ENCODE measurements around the gene ZSCAN31. TPM values are rescaled to one million over a fixed set of nuclear protein-coding genes. Genes with fewer than 3 reads are reported as not detected.
A peak's percentile ranks its signal among the peaks of the same experiment; 100 is the strongest.

ZSCAN31 gene
- total RNA-seq, 4 donors from 2014 or later = 17.2 to 70.1 (median 57.5) TPM

DNA sequence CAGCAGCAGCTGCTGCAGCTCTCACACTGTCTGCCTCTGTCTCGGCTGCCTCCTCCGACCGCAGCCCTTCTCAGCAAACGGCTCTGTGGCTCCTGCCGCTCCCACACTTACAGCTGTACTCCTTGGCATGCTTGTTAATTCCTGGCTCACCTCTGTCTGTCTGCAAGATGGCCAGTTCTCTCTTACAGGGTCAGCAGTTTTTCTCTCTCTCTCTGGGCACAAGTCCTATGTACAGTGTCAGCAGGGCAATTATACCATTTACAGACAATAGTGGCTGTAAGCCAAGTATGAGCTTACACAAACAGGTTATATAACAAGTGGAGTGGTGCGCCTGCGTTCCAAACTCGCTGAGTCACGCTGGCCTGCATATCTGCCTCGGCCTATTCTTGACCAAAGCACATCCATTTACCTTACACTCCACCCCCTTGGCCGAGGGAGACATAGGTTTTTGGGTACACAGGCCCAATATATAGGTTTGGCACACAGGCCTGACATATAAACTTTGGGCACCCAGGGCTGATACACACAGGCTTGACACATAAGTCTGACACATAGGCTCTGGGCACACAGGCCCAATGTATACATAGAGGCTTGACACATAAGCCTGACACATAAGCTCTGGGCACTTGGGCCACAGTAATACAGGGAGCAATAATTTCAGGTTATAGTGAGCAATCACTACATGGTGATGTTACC lies 18.2 kb upstream of the ZSCAN31 start:
- Histone ChIP-seq H3K27ac (peak overlapping the region; percentile 3 to 91 (median 91)), H3K4me1 (peaks cover 8 to 33% of the 10 kb centered on the region in 2 donors), H3K27me3 (no peaks in the 10 kb centered on the region), H3K36me3 (no peaks in the 10 kb centered on the region), H3K9me3 (no peaks in the 10 kb centered on the region), H3K4me3 (replicated peaks in 1 of 3) (peak overlapping the region in 1 of 3 donors; percentile 13)
- peak in 1 of 2 donors; percentile 34 for TF ChIP-seq POLR2A (IDR thresholded peaks at IDR 0.05)
- TF ChIP-seq, protein P1, sequence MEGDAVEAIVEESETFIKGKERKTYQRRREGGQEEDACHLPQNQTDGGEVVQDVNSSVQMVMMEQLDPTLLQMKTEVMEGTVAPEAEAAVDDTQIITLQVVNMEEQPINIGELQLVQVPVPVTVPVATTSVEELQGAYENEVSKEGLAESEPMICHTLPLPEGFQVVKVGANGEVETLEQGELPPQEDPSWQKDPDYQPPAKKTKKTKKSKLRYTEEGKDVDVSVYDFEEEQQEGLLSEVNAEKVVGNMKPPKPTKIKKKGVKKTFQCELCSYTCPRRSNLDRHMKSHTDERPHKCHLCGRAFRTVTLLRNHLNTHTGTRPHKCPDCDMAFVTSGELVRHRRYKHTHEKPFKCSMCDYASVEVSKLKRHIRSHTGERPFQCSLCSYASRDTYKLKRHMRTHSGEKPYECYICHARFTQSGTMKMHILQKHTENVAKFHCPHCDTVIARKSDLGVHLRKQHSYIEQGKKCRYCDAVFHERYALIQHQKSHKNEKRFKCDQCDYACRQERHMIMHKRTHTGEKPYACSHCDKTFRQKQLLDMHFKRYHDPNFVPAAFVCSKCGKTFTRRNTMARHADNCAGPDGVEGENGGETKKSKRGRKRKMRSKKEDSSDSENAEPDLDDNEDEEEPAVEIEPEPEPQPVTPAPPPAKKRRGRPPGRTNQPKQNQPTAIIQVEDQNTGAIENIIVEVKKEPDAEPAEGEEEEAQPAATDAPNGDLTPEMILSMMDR (IDR thresholded peaks at IDR 0.05) = no peak
- DNase-seq = peak; percentile 27 to 51
- intact Hi-C loops (cut with DNase I) = loop anchor here (10.0 kb wide), 1 partner anchor 89 kb away; the partner anchor contains the start of gene ZSCAN26
- 61 to 62% methylated on average over 11 of the region's 11 CpGs for WGBS, 2 donors

DNA sequence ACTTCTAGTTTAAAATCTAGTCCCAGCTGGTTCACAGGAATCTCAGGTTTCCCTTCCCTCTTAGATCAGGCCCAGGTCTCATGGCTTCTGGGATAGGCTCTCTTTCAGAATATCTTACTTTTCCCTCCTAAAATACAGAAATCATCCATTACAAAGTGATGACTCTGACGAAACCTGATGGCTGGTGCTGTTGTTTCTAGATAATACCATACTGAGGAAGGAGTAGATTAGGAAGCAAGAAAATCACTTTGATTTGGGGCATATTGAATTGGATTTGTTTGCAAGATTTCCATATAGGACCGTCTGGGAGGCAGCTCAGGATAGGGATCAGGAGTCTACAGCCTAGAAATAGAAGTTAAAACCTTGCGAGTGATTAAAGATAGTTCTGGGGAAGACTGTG lies 17.4 kb upstream of the ZSCAN31 start:
- Histone ChIP-seq H3K27ac (peak overlapping the region in 2 of 3 donors; percentile 23 to 91), H3K27me3 (no peaks in the 10 kb centered on the region), H3K4me3 (replicated peaks in 1 of 3) (peak overlapping the region in 1 of 3 donors; percentile 13), H3K9me3 (no peaks in the 10 kb centered on the region), H3K36me3 (no peaks in the 10 kb centered on the region), H3K4me1 (peaks cover 8 to 33% of the 10 kb centered on the region in 2 donors)
- intact Hi-C loops (cut with DNase I) = loop anchor here (10.0 kb wide), 1 partner anchor 89 kb away; the partner anchor contains the start of gene ZSCAN26
- no peak for DNase-seq
- WGBS, 2 donors = 91 to 93% methylated on average over 3 of the region's 3 CpGs
- TF ChIP-seq POLR2A (IDR thresholded peaks at IDR 0.05) = no peak
- TF ChIP-seq, protein P1 (IDR thresholded peaks at IDR 0.05) = no peak

DNA sequence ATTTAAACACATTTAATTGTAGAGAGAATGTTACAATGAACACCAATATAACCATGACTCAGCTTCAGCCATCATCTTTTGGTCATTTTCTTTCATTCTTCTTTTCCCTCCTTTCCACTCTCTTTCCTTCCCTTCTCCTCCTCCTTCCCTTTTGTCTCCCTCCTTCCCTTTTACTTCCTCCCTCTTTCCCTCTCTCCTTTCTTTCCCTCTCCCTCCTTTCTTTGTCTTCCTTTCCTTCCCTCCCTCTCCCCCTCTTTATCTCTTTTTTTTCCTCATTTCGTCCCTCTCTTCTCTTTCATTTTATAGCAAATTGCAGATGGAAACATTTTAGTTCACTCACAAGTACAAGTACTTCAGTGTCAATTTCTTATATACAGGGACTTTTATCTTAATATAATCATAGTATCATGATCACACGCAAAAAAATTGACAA lies 15.6 kb upstream of the ZSCAN31 start:
- no peak for TF ChIP-seq POLR2A (IDR thresholded peaks at IDR 0.05)
- TF ChIP-seq, protein P1 (IDR thresholded peaks at IDR 0.05) = no peak
- no peak for DNase-seq
- no peak overlapping the region for H3K27ac ChIP-seq
- WGBS, 2 donors = 77% methylated on average over 2 of the region's 2 CpGs
- peaks cover 8 to 30% of the 10 kb centered on the region in 2 donors for H3K4me1 ChIP-seq
- H3K9me3 ChIP-seq = no peaks in the 10 kb centered on the region
- H3K27me3 ChIP-seq = no peaks in the 10 kb centered on the region
- H3K36me3 ChIP-seq = no peaks in the 10 kb centered on the region
- H3K4me3 ChIP-seq (replicated peaks in 1 of 3) = no peak overlapping the region
- intact Hi-C loops (cut with DNase I) = loop anchor here (10.0 kb wide), 1 partner anchor 87 kb away; the partner anchor contains the start of gene ZSCAN26

DNA sequence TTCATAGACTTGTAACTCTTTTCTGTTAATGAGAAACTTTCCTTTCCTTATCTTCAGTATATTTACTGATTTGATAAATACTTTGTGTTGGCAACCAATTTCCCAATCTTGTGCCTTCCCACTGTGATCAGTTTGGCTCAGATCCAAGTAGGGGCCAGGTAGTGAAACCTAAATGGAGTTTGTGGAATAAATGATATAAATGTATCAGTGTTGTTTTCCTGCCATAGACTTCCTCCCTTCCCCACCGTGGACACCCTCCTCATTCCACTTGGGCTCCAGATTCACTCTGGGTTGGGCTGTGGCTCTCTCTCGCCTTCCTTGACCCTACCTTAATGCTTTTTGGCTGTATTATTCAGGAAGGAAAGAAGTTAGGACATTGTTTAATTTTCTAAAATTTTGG lies 15.1 kb upstream of the ZSCAN31 start:
- peaks cover 6 to 27% of the 10 kb centered on the region in 2 donors for H3K4me1 ChIP-seq
- DNase-seq = no peak
- no peaks in the 10 kb centered on the region for H3K36me3 ChIP-seq
- intact Hi-C loops (cut with DNase I) = loop anchor here (10.0 kb wide), 1 partner anchor 86 kb away; the partner anchor contains the start of gene ZSCAN26
- no peaks in the 10 kb centered on the region for H3K27me3 ChIP-seq
- no peaks in the 10 kb centered on the region for H3K9me3 ChIP-seq
- no peak overlapping the region for H3K27ac ChIP-seq
- no peak overlapping the region for H3K4me3 ChIP-seq (replicated peaks in 1 of 3)
- WGBS, 2 donors = 60 to 66% methylated on average over 2 of the region's 2 CpGs
- TF ChIP-seq, protein P1 (IDR thresholded peaks at IDR 0.05) = no peak
- no peak for TF ChIP-seq POLR2A (IDR thresholded peaks at IDR 0.05)

Measured in thyroid gland (tissue), 4 donors.